Right forelimb (tissue), 1 donor: ENCODE data around the gene SRSF4.
A peak's percentile ranks its signal among the peaks of the same experiment; 100 is the strongest.
"Not testable (repeated sequence)": the region's sequence is repeated elsewhere in the genome, so short reads cannot be mapped to it uniquely, and the experiment has no call there.

ENCODE experiments used
- DNase-seq: peaks from one replicate; pipeline ENCODE4 v3.0.0-alpha.2; 2018

Gene SRSF4

GRCh38 chr1:29162476-29163138, 19.1 kb downstream of the SRSF4 start:
- DNase-seq, result no peak

DNA sequence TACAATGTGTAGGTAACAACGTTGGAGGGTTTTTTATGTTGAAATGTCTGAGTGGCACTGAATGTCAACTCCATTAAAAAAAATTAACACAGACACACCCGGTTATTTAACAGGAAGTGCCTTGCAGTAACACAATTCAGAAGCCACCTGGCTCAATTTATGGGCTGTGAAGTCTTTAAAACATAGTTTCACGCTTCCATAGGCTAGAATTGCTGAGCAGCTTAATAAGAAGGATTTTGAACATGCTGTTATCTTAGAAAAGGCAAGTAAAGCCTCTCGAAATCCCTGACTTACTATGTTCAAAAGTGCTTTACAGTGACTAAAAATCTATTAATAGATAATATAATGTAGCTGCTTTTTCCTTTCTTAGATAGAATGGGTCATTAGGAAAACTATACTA, 19.7 kb downstream of the SRSF4 start:
- DNase-seq, result no peak

- no peak for DNase-seq
Observed at GRCh38 chr1:29159773-29160172, 21.9 kb downstream of the SRSF4 start.

DNA sequence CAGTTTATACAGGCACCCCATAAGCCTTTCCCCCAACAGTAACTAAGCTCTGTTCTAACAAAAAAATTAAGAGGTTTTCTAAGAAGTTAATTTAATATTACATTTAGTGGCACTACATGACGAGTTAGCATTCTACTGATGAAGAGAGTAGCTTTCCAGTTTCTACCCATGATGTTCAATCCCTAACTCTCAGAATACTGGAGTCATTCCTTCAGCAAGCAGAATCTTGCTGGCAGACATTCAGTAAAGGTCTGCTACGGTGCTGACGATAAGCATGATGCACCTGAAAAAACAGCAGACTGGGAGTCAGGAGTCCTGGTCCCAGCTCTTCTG, 24.5 kb downstream of the SRSF4 start:
- DNase-seq, result no peak

GRCh38 chr1:29156543-29157268, 25.0 kb downstream of the SRSF4 start:
- DNase-seq, result no peak

DNA sequence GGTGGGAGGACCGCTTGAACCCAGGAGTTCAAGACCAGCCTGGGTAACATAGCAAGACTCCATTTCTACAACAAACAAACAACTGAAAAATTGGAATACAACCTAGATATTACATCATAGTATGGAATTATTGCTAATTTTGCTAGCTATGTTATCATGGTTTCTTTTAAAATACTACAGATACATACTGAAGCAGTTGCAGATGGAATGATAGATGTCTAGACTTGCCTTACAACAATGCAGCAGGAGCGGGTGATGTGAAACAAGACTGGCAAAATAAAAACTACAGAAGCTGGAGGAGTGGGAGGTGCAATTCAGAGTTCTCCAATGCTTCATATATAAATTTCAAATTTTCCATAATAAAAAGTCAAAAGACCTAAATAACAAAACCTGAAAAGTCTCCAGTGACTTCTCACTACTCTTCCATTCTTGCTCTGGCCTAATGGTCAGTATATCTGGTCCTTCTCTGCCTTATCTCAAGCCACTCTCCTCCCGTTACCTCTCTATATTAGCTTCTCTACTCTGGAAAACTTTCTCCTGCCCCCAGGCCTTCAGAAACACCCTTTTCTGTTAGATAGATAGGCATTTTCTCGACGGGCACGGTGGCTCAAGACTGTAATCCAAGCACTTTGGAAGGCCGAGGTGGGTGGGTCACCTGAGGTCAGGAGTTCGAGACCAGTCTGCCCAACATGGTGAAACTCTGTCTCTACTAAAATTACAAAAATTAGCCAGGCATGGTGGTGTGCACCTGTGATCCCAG, 29.5 kb downstream of the SRSF4 start:
- no peak for DNase-seq

DNA sequence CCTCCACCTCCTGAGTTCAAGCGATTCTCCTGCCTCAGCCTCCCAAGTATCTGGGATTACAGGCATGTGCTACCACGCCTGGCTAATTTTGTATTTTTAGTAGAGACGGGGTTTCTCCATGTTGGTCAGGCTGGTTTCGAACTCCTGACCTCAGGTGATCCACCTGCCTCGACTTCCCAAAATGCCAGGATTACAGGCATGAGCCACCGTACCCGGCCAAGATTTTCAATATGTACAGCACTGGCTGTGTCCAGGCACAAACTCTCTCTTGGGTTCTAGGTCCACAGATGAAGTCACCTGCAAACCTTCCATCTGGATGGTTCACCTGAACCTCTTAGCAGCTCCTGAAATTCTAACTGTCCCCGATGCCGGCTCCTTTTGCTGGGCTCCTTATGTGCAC, 31.4 kb downstream of the SRSF4 start:
- DNase-seq, result not testable (repeated sequence)

DNA sequence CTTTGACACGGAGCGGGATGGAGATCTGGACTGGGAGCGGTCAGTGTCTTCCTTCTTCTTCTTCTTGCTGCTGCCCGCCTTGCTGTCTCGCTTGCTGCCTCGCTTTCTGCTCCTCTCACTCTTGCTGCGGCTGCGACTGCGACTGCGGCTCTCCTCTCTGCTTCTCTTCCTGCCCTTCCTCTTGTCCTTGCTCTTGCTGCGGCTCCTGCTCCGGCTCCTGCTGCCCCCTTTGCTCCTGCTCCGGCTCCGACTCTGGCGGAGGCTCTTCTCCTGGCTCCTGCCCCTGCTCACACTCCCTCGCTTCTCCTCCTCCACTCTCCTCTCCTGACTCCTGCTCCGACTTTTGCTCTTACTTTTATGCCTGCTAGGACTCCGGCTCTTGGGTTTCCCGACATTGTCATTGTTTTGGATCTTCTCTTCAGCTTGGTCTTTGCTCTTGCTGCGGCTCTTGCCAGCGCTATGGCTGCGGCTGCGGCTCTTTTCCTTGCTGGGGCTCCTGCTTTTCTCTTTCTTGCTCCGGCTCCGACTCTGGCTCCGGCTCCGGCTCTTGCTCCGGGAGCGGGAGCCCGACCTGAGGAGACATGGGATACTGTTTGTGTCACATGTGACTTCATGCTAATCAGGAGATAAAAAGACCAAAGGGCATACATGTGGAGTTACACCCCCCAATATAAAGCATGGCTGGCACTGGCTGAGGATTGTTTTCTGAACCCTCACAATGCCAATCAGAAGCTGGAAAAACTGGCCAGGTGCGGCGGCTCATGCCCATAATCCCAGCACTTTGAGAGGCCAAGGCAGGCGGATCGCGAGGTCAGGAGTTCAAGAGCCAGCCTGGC, 32.8 kb downstream of the SRSF4 start:
- no peak for DNase-seq

GRCh38 chr1:29145739-29146437, 35.8 kb downstream of the SRSF4 start:
- DNase-seq, result no peak

DNA sequence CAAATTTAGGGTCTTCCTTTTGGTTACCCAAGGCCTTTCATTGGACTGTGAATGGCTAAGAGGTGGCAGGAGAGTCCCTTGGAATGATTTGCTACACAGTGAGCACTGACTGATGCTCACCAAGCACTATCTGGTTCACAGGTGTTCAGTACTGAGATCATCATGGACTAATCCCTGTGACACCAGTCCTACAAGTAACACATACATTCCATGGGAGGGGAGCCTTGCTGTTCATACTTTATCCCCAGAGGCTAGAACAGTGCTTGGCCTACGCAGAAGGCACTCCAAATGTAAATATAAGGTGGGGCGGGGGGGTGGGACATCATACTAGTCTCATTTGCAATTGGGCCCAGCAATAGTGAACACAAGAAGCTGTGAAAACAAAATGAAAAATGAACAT, 37.5 kb downstream of the SRSF4 start:
- DNase-seq, result no peak

GRCh38 chr1:29142714-29143113, 39.0 kb downstream of the SRSF4 start:
- no peak for DNase-seq

DNA sequence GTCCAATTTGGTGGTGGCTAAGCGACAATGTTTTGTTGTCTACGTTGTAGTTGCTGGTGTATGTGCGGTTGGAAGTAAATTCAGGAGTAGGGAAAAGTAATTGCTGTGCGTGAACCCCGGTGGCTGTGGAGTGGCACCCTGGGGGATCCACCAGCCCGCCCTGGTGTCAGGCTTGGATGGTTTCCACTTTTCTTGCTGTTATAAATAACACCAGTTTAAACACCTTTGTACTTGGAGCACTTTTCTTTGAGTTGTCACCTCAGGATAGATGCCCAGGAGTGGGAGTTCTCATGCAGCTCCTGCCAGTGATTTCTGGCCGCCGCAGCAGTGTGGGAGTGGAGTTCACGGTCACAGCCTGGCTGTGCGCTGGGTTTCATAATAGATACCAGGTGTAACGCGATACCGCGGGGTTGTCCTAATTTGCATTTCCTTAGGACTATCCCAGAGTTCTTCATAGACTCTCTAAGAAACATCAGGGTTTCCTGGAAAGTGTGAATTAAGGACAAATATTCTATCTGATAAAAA, 45.2 kb downstream of the SRSF4 start:
- DNase-seq, result peak; percentile 53

- DNase-seq, result no peak
Observed at GRCh38 chr1:29134695-29135028, 47.0 kb downstream of the SRSF4 start.

GRCh38 chr1:29133861-29134694, 47.6 kb downstream of the SRSF4 start:
- no peak for DNase-seq

- DNase-seq, result not testable (repeated sequence)
Observed at GRCh38 chr1:29131056-29131455, 50.6 kb downstream of the SRSF4 start.

DNA sequence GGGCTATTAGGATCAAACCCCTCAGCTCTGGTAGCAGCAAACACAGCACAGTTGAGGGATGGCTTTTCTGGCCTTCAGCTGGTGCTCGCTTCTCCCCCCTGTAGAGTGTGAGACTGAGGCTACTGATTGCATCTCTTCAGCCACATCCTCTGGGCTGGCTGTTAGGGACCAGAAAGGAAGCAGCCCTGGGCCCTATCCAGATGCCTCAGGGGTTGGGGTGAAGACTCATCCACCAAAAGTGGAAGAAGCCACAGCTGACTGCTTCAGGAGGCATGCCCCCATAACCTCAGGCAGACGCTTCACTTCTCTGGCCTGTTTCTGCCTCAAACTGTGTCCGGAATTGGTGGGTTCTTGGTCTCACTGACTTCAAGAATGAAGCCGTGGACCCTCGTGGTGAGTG, 51.8 kb downstream of the SRSF4 start:
- no peak for DNase-seq

GRCh38 chr1:29128739-29129138, 53.0 kb downstream of the SRSF4 start:
- DNase-seq, result no peak

DNA sequence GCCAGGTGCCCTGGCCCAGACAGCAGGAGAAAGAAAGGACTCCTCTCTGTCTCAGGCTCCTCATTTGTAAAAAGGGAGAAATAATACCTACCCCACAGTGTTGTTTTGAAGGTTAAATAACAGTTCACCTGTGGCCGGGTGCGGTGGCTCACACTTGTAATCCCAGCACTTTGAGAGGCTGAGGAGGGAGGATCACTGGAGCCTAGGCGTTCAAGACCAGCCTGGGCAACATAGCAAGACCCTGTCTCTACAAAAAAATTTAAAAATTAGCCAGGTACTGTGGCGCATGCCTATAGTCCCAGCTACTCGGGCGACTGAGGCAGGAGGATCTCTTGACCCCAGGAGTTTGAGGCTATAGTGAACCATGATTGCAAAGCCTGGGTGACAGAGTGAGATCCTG, 55.5 kb downstream of the SRSF4 start:
- DNase-seq, result no peak

- no peak for DNase-seq
Observed at GRCh38 chr1:29125788-29126187, 55.9 kb downstream of the SRSF4 start.

GRCh38 chr1:29125237-29125641, 56.5 kb downstream of the SRSF4 start:
- DNase-seq, result no peak
